ENCODE measurements around the gene MARCHF10. TPM values are rescaled to one million over a fixed set of nuclear protein-coding genes. Genes with fewer than 3 reads are reported as not detected.
"Not testable (repeated sequence)": the region's sequence is repeated elsewhere in the genome, so short reads cannot be mapped to it uniquely, and the experiment has no call there.

MARCHF10 gene
- total RNA-seq, 2 experiments from 2014 or later = 0.08 to 0.14 TPM

- H3K4me3 Mint-ChIP-seq; H3K36me3 Mint-ChIP-seq; H3K9me3 Mint-ChIP-seq; ATAC-seq (ENCODE audit: low read depth); H3K27me3 Mint-ChIP-seq; H3K27ac Mint-ChIP-seq; POLR2A ChIA-PET; H3K4me1 Mint-ChIP-seq; DNase-seq: not testable (repeated sequence)
Measured at GRCh38 chr17:62695093-62695738, 112.9 kb downstream of the MARCHF10 start.

GRCh38 chr17:62693616-62694409 is 114.3 kb downstream of the MARCHF10 start:
- no peaks in the 10 kb centered on the region for H3K4me1 Mint-ChIP-seq
- no peak for ATAC-seq (ENCODE audit: low read depth)
- no peak overlapping the region for H3K4me3 Mint-ChIP-seq
- H3K27me3 Mint-ChIP-seq = peaks cover 2% of the 10 kb centered on the region
- H3K36me3 Mint-ChIP-seq = no peaks in the 10 kb centered on the region
- no peak overlapping the region for H3K27ac Mint-ChIP-seq
- POLR2A ChIA-PET = no interaction called here
- no peaks in the 10 kb centered on the region for H3K9me3 Mint-ChIP-seq
- no peak for DNase-seq

DNA sequence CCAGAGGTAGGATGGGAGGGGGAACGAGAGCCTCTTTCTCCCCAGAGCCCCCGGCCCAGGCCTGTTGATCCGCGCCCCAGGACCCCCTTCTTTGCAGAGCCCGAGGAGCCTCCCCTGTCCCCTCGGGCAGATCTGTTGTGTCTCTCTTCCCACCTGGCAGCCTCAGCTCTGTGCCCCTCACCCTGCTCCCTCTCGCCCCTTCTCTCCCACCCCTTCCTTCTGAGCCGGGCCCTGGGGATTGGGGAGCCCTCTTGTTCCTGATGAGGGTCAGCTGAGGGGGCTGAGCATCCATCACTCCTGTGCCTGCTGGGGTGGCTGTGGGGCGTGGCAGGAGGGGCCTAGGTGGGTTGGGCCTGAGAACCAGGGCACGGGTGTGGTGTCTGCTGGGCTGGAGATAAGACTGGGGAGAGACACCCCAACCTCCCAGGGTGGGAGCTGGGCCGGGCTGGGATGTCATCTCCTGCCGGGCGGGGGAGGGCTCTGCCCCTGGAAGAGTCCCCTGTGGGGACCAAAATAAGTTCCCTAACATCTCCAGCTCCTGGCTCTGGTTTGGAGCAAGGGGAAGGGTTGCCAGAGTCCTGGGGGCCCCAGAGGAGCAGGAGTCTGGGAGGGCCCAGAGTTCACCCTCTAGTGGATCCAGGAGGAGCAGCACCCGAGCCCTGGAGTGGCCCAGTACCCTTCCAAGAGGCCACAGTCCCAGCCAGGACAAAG is 115.2 kb downstream of the MARCHF10 start:
- H3K27ac Mint-ChIP-seq = no peak overlapping the region
- no peak overlapping the region for H3K4me3 Mint-ChIP-seq
- DNase-seq = no peak
- H3K27me3 Mint-ChIP-seq = peaks cover 4% of the 10 kb centered on the region
- no peaks in the 10 kb centered on the region for H3K4me1 Mint-ChIP-seq
- no peaks in the 10 kb centered on the region for H3K9me3 Mint-ChIP-seq
- no peaks in the 10 kb centered on the region for H3K36me3 Mint-ChIP-seq
- POLR2A ChIA-PET = no interaction called here
- ATAC-seq (ENCODE audit: low read depth) = no peak

- H3K9me3 Mint-ChIP-seq = no peaks in the 10 kb centered on the region
- no peak for ATAC-seq (ENCODE audit: low read depth)
- H3K4me3 Mint-ChIP-seq = no peak overlapping the region
- no peaks in the 10 kb centered on the region for H3K4me1 Mint-ChIP-seq
- H3K27me3 Mint-ChIP-seq = peaks cover 5% of the 10 kb centered on the region
- no peak overlapping the region for H3K27ac Mint-ChIP-seq
- POLR2A ChIA-PET = no interaction called here
- DNase-seq = no peak
- no peaks in the 10 kb centered on the region for H3K36me3 Mint-ChIP-seq
Measured at GRCh38 chr17:62692159-62692651, 115.9 kb downstream of the MARCHF10 start.

- POLR2A ChIA-PET; ATAC-seq (ENCODE audit: low read depth); H3K27ac Mint-ChIP-seq; H3K36me3 Mint-ChIP-seq; H3K4me1 Mint-ChIP-seq; H3K9me3 Mint-ChIP-seq; H3K4me3 Mint-ChIP-seq; DNase-seq; H3K27me3 Mint-ChIP-seq: not testable (repeated sequence)
Measured at GRCh38 chr17:62691589-62691915, 116.6 kb downstream of the MARCHF10 start.

DNA sequence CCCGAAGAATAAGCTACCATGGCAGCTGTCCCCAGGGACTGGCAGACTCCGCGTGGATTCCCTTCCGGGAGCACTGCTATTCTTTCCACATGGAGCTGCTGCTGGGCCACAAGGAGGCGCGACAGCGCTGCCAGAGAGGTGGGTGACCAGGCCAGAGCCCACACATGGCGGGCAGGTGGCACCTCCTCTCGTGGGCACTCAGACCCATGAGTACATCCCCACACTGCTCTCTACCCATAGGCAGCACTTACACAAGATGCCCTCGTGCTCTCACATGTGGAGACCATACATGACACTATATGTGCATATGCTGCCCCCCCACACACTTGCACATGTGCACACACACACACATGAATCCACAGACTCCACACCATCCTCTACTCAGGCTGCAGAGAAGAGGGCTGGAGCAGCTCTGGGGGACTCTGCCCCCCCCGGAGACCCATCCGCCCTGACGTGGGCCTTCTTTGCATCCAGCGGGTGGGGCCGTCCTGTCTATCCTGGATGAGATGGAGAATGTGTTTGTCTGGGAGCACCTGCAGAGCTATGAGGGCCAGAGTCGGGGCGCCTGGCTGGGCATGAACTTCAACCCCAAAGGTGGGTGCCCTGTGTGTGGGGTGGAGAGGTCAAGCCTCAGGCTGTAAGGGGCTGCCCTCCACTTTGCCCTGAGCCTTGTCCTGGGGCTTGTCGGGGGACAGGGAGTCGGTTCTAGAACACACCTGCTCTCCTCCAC is 117.8 kb downstream of the MARCHF10 start:
- no peaks in the 10 kb centered on the region for H3K4me1 Mint-ChIP-seq
- no peak overlapping the region for H3K4me3 Mint-ChIP-seq
- peaks cover 3% of the 10 kb centered on the region for H3K27me3 Mint-ChIP-seq
- H3K9me3 Mint-ChIP-seq = no peaks in the 10 kb centered on the region
- H3K36me3 Mint-ChIP-seq = no peaks in the 10 kb centered on the region
- H3K27ac Mint-ChIP-seq = no peak overlapping the region
- no peak for ATAC-seq (ENCODE audit: low read depth)
- POLR2A ChIA-PET = no interaction called here
- DNase-seq = no peak

GRCh38 chr17:62689441-62690167 is 118.5 kb downstream of the MARCHF10 start:
- ATAC-seq (ENCODE audit: low read depth) = no peak
- Mint-ChIP-seq H3K27ac (no peak overlapping the region), H3K36me3 (no peaks in the 10 kb centered on the region), H3K27me3 (peaks cover 3% of the 10 kb centered on the region), H3K9me3 (no peaks in the 10 kb centered on the region), H3K4me3 (no peak overlapping the region), H3K4me1 (no peaks in the 10 kb centered on the region)
- POLR2A ChIA-PET = no interaction called here
- no peak for DNase-seq

GRCh38 chr17:62688398-62689160 is 119.5 kb downstream of the MARCHF10 start:
- no peaks in the 10 kb centered on the region for H3K9me3 Mint-ChIP-seq
- peaks cover 3% of the 10 kb centered on the region for H3K27me3 Mint-ChIP-seq
- H3K36me3 Mint-ChIP-seq = no peaks in the 10 kb centered on the region
- H3K4me1 Mint-ChIP-seq = no peaks in the 10 kb centered on the region
- no peak overlapping the region for H3K27ac Mint-ChIP-seq
- ATAC-seq (ENCODE audit: low read depth) (no peak), DNase-seq (no peak)
- POLR2A ChIA-PET = no interaction called here
- no peak overlapping the region for H3K4me3 Mint-ChIP-seq

DNA sequence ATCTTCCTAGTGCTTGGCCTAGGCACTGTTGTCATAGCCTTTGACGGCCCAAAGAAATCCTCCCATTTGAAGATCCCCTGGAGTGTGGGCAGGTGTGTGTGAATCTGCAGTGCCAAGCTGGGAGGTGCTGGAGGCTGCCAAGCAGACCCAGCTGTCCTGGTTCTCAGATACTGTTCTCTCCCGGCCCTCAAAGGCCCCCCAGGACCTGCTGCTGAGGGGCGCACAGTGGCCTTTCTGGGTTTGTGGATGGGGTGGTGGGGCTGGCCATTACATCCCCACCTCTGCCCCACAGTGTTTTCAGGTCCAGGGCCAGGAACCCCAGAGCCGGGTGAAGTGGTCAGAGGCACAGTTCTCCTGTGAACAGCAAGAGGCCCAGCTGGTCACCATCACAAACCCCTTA is 120.1 kb downstream of the MARCHF10 start:
- no peaks in the 10 kb centered on the region for H3K9me3 Mint-ChIP-seq
- no peak overlapping the region for H3K27ac Mint-ChIP-seq
- no peaks in the 10 kb centered on the region for H3K4me1 Mint-ChIP-seq
- peaks cover 3% of the 10 kb centered on the region for H3K27me3 Mint-ChIP-seq
- H3K36me3 Mint-ChIP-seq = no peaks in the 10 kb centered on the region
- POLR2A ChIA-PET = no interaction called here
- DNase-seq (no peak), ATAC-seq (ENCODE audit: low read depth) (no peak)
- no peak overlapping the region for H3K4me3 Mint-ChIP-seq

DNA sequence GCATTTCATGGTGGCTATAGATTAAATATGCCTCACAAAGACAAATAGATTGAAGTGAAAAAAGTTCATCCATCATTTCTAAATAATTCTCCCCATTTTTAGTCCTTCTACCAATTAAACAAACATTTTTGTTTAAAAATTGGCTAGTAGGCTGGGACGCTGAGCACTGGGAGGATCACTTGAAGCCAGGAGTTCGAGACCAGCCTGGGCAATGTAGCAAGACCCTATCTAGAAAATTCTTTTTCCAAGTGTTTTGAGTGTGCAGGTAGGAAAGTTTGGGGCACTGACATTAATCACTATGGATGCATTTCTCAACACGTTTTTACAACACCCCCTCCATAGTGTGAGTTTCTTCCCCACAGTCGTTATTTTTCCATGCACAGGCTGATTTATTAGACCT is 123.9 kb downstream of the MARCHF10 start:
- ATAC-seq (ENCODE audit: low read depth) (no peak), DNase-seq (no peak)
- Mint-ChIP-seq H3K4me3 (no peak overlapping the region), H3K36me3 (no peaks in the 10 kb centered on the region), H3K9me3 (no peaks in the 10 kb centered on the region), H3K27me3 (peaks cover 3% of the 10 kb centered on the region), H3K27ac (no peak overlapping the region), H3K4me1 (no peaks in the 10 kb centered on the region)
- POLR2A ChIA-PET = no interaction called here

GRCh38 chr17:62681939-62682381 is 126.2 kb downstream of the MARCHF10 start:
- POLR2A ChIA-PET = no interaction called here
- no peak overlapping the region for H3K27ac Mint-ChIP-seq

DNA sequence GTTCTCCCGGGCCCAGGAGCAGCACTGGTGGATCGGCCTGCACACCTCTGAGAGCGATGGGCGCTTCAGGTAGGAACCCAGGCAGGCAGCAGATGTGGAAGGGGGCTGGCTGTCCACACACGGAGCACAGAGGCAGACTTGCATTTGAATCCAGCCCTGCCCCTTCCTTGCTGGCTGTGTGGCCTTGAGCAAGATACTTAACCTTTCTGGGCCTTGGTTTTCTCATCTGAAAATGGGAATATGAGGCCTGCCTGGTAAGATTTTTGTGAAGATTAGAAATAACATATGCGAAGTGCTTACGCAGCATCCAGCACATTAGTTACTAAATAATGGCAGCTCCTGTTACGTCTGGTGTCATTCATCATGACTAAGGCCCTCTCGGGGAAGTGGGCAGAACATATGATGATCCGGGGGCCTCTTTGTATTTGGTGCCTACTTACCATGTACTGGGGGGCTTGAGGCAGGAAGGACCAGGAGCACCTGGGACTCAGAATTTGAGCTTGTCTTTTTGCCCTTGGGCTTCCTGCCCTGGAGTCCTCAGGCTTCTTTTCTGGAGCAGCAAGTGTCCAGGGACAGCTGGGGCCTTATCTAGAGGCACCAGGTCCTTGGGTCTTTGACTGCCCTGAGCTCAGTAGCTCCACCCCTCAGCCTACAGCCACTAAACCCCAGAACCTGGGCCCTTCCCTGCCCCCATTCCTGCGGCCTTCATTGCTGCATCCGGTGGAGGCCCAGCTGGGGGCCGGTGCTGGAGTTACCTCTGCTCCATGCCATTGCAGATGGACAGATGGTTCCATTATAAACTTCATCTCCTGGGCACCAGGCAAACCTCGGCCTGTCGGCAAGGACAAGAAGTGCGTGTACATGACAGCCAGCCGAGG is 126.8 kb downstream of the MARCHF10 start:
- Mint-ChIP-seq H3K36me3 (no peaks in the 10 kb centered on the region), H3K4me3 (no peak overlapping the region), H3K27ac (no peak overlapping the region), H3K9me3 (no peaks in the 10 kb centered on the region), H3K27me3 (no peaks in the 10 kb centered on the region), H3K4me1 (no peaks in the 10 kb centered on the region)
- DNase-seq (no peak), ATAC-seq (ENCODE audit: low read depth) (no peak)
- POLR2A ChIA-PET = no interaction called here

More at GRCh38 chr17:62681939-62682381, 126.2 kb downstream of the MARCHF10 start:
- Mint-ChIP-seq H3K4me1 (no peaks in the 10 kb centered on the region), H3K27me3 (no peaks in the 10 kb centered on the region), H3K4me3 (no peak overlapping the region), H3K36me3 (no peaks in the 10 kb centered on the region), H3K9me3 (no peaks in the 10 kb centered on the region)
- no peak for DNase-seq
- ATAC-seq (ENCODE audit: low read depth) = no peak

Data from activated naive CD8-positive, alpha-beta T cell treated with anti-CD3 and anti-CD28 coated beads, Interleukin-2, amount 10 ng/mL, durations not matched to agents 7 days and 5 days (primary cell).